GM18519 (cell line): Measurements from ENCODE around the gene ENG.

Source experiments
- ATAC-seq: cut with Tn5 transposase; IDR thresholded peaks from one replicate; pipeline ENCODE4 v1.9.1; 2021; ENCODE audit warnings: mild to moderate bottlenecking, moderate library complexity; ENCODE audit not compliant: unreplicated experiment, low FRiP score

The ENG gene

DNA sequence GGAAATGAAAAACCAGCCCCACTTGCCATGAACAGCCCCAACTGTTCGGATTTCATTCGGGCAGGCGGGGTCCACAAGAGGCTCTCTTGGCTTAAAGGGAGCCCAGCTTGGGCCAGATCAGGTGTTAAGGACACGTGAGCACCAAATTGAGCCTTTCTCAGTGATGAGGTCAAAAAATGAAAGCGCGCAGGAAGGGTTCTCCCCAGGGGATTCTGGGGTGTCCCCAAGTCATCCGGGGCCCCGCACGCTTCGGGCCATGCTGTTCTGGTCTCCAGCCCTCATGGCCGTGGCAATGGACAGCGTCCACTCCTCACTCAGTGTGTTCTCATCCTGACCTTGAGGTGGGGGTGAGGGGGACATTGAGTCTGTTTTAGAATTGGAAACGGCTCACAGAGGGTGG lies 12.1 kb upstream of the ENG start:
- ATAC-seq: no peak

DNA sequence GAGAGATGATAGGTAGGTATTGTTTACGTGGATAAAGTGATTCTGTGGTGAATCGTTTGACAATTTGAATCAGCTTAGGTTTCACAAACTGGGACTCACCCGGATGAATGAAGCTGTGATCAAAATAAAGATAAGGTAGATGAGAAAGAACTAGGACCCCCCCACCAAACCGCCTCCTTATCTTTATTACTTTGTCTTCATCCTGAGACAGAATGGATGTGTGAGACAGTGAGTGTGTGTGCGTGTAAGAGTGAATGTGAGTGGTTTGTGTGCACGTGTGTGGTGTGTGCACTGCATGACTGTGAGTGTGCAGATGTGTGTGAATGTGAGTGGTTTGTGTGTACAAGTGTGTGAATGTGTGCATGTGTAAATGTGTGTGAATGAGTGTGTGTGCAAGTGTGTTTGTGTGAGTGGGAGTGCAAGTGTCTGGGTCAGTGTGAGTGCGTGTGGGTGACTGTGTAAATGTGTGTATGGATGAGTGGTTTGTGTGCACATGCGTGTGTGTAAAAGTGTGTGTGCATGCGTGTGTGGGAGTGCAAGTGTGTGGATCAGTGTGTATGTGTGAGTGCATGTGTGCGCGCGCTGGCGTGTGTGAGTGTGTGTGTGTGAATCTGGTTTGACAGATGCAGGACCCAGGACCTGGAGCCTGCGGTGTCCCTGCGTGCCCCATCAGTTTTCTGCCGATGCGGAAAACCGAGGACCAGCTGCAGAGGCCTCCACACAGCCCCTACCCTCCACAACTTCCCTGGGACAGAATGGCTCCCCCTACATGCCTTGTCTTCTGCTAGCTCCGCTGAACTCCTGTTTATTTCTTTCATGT lies 11.4 kb upstream of the ENG start:
- no peak for ATAC-seq

DNA sequence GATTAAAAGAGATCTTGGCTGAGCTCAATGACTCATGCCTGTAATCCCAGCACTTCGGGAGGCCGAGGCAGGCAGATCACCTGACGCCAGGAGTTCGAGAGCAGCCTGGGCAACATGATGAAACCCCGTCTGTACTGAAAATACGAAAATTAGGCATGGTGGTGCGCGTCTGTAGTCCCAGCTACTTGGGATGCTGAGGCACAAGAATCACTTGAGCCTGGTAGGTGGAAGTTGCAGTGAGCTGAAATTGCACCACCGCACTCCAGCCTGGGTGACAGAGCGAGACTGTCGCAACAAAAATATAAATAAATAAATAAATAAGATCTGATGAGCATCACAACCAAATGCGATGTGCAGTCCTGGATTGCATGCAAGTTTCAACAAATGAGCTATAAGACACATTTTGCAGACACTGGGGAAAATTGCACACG lies 8.7 kb upstream of the ENG start:
- no peak for ATAC-seq

DNA sequence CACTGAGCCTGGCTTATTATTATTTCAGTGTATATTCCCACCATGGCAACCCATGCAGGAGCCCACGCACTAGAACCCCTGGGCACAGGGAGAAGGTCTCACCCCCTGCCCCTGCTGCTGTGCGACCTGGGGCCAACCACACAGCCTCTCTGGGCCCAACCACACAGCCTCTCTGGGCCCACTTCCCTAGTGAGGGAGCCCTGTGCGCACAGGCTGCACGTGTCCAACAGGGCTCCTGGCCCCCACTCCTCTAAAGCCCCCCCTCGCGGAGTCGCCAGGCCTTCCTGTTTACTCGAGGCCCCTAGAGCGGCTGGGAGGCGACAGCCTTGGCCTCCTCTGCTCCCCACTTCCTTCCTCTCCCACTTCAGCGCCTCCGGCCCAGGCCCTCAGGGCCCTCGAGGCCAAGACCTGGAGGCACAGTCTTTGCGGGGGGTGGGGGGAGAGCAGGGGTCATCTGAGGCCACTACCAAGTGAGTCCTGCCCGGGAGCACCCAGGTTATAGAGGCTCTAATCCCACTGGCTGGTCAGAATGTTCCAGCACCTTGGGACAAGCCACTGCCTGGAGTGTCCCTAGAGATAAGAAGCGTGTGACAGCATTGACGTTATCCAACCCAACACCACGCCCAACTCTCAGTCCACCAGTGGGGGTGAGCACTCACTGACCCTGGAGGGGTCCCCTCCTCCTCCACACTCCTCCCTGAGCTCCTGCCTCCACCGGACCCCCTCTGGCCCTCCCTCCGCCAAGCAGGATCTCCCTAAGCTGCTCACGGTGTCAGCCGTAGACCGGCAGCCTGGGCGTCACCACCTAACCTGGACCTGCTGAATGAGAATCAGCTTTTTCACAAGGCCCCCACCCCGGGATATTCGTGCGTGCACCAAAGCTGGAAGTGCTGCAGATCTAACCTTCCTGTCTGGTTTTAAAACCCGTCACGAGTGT lies 7.9 kb upstream of the ENG start:
- ATAC-seq: no peak

DNA sequence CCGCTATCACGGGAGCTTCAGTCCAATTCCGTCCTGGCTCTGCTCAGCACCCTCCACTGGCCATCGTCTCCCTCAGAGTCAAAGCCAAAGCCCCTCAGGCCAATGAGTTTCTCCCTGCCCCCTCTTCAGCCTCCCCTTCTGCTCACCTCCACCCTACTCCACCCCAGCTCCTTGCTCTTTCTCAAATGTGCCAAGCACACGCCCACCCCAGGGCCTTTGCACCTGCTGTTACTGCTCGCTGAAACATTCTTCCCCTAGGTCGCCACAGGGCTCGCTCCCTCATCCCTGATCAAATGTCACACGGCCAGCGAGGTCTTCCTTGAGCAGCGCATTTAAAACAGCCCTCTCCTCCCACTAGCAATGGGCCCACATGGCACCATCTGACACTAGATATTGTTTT lies 6.3 kb upstream of the ENG start:
- no peak for ATAC-seq

DNA sequence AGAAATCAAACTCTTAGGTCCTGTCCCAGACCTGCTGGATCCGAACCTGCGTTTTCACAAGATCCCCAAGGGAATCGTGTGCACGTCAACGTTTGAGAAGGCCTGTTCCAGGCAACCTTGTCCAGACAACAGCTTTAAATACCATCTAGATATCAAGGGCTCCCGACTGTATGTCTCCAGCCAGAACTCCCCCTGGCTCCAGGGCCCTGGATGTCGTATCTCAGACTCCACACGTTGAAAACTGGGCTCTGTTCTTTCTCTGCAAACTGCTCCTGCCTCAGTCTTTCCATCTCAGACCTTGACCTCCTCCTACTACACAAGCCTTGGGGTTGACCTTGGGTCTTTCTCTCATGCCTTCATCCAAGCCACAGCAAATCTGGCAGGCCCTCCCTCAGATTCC lies 5.8 kb upstream of the ENG start:
- no peak for ATAC-seq

DNA sequence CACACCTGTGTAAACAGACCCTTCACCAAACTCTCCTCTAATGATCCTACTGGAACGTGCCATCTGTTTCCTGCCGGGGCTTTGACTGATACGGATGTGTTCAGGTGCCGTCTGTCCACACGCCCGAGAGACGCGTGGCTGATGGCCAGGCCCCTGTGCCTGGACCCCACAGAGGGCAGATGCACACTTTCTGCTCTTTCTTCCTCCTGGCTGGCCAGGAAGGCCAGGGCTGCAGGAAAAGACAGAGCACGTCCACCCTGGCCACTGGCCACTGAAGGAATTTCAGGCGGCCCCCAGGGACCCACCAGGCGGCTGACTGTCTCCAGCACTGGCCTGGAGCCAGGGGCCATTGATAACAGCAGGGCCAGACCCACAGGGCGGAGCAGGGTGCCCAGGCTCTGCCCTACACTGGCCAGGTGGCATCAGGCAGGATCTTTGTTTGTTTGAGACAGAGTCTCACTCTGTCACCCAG lies 3.6 kb upstream of the ENG start:
- ATAC-seq: no peak

DNA sequence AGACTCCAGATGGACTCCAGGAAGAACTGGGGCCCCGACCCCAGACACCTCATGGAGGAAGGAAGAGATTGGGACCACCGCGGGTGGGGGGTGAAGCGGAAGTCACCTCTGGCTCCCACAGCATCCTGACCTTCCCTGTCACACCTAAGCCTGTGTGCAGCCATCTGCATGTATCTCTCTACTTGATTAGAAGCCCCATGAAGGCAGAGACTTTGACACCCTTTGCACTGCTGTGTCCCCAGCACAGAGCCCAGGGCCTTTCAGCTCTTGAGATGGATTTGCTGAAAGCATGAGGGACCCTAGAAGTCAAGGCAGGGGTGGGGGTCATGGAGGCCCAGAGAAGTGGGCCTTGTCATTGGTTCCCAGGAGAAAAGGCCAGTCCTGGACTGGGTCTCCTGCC lies 2.8 kb upstream of the ENG start:
- ATAC-seq: no peak

DNA sequence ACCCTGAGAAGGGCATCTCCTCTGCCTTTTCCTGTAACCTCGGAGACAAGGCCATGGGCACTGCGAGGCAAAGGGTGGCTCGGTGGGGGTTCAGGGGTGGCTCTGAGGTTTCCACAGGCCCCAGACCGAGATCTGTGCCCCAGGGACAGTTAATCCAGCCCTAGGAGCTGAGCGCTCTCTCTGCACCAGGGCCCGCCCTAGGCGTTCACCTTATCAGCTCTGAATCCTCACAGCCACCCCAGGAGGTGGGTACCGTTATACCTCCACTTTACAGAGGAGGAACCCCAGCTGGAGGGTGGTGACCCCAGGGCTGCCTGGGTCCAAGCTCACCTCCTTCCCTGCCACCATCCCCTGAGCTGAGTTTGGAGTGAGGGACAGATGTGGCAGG lies 2.3 kb upstream of the ENG start:
- ATAC-seq: no peak

DNA sequence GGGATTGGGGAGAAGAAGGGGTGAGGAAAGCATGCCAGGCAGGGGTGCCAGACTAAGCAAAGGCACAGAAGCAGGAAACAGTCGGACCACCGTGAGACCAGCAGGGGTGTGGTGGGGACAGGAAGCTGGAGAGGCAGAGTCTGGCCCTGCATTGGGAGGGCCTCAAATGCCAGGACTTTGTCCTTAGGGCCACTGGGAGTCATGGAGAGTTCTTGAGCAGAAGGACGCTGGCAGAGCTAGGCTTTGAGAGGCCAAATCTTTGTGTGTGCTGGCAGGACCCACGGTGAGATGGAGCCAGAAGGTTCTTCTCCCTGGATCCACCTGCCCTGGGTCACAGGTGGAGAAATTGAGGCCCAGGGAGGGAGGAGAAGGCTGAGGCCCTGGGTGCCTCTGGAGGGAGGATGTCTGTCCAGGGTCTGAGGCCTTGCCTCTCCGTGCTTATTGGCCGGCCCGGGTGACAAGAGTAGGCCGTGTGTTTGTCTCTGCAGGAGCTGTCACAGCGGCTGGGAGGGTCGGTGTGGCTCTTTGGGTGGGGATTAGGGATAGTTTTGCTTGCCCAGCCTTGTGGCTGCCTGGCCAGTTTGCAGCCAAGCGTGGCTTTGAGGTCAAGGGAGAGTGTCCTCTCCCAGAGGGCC lies 1.8 kb upstream of the ENG start:
- no peak for ATAC-seq

DNA sequence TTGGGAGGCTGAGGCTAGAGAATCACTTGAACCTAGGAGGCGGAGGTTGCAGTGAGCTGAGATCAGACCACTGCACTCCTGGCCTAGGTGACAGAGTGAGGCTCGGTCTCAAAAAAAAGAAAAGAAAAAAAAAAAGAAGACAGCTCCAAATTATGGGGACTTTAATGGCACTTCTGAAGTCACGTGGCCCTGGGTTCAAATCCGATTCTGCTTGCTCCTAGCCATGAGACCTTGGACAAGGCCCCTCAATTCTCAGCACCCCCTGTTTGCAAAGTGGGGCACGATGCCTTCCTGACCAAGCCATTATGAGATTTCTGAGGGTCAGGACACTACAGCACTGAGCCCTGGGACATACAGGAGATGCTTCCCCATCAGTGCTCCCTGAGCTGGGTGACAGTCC lies 1.1 kb upstream of the ENG start:
- ATAC-seq: no peak

DNA sequence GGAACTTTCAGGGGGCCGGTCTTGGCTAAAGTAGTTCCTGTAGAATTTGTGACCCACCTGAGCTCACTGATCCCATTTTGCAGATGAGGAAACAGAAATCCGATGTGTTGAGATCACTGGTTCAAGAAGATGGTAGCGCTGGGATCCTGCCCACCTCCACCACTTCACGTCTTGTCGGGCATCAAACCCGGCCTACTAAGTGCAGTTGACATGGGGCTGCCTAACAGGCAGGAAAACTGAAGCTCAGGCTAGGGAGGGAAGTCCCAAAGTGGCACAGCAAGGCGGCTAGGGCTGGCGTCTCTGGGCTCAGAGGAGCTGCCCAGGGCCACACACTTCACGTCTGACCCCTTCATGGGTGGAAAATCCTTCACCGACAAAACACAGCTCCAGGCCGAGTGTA lies 502 bp upstream of the ENG start:
- no peak for ATAC-seq

DNA sequence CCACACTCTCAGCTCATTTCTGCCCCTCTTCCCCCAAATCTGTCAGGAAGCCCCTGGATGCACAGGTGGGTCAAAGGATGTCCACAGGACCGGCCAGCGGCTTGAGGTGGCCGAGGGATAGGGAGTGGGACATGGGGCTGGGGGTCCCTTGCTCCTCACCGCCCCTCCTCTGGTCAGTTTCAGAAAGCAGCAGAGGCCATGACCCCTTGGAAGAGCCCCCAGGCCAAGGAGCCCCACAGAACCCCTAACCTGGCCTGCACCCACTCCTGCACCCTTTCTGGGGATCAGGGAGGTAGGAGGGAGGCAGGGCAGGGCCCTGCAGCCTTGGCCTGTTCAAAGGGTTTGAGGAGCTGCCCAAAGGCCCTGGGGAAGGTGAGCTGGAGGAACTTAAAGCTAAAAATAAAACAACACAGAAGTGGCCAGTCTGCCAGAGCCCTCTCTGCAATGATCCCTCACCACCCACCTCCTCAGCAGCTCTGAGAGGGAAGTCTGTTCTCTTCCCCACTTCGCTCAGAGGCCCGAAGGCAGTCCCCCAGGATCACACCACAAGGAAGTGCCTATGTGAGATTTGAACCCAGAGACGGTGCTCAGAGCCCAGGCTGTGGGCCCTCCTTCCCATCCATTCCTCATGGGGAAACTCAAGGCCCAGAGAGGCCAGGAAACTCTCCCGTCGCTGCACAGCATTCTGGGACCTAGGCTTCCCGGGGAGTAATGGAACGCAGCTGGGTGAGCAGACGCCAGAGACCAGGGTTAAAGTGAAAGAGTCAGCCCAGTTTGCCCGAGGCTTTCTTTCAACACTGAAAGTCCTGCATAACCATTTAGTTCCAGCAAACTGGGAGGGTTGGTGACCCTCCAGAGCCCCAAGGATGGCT lies 910 bp downstream of the ENG start:
- no peak for ATAC-seq

DNA sequence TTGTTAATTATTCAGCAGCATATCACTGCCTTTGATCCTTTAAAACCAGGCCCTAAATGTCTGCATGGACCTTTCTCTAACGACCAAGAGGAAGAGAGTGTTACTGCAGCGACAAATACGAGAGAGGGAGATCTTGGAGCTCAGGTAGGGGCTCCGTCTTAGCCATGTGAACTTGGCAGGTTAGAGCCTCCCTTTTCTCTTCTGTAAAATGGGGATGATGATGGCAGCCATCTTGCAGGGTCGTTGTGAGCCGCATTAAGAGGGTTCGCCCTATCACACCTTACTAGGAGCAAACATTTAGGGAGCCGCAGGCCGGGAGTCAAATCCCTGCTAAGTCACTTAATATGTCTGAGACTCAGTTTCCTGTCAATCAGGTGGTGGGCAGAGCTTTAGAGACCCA lies 1.6 kb downstream of the ENG start:
- no peak for ATAC-seq

DNA sequence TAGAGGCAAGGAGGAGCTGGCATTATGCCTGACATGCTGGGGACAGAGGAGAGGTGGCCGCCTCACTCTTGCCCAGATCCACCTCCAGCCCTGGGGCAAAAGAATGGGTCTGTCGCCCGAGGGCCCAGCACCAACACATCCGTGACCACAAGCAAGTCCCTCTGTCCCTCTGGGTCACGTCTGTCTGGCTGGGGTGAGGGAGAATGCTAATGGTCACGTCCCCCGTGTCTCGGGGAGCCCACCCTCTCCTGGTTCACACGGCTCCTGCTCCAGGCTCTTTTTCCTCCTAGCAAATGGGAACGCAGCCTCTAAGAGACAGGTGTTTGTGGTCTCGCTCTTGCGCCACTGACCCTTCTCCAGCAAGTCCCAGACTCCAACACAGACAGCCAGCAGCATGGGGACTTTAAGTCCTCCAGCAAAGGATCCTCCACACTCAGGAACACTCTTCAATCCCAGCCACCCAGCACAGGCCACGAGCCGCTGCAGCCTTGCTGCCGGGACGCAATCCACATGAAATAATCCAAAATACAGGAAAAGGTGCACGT lies 4.1 kb downstream of the ENG start:
- ATAC-seq: no peak

DNA sequence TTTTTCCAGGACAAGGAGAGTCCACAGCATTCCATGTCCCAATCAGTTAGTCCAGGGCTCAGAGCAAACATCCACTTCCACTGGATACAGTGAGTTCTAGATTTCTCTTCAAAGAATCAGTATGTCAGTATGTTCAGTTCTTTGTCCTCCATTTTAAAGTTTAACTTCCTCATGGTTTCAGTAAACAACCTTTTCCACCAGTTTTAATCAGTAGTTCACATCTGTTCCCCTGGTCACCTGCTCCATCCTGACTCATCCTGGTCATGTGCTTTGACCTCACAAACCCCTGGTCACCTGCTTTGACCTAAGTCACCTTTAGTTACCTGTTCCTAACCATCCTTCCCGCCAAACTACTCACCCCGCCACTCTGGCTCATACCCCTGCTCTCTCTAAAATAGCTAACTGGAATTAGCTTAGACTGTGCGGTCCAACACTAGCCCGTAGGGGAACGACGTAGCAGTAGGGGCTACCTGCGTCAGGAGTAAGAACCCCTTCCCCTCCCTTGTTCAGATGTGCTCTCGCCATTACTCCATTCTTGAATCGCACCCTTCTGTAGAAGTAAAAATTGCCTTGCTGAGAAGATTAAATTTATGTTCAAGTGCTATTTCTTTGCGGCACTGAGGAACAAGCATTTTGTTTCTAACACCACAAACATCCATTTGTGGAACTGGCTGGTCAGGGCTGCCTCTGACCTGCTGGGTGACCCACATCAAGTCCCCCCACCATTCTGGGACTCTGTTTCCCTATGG lies 5.5 kb downstream of the ENG start:
- no peak for ATAC-seq

DNA sequence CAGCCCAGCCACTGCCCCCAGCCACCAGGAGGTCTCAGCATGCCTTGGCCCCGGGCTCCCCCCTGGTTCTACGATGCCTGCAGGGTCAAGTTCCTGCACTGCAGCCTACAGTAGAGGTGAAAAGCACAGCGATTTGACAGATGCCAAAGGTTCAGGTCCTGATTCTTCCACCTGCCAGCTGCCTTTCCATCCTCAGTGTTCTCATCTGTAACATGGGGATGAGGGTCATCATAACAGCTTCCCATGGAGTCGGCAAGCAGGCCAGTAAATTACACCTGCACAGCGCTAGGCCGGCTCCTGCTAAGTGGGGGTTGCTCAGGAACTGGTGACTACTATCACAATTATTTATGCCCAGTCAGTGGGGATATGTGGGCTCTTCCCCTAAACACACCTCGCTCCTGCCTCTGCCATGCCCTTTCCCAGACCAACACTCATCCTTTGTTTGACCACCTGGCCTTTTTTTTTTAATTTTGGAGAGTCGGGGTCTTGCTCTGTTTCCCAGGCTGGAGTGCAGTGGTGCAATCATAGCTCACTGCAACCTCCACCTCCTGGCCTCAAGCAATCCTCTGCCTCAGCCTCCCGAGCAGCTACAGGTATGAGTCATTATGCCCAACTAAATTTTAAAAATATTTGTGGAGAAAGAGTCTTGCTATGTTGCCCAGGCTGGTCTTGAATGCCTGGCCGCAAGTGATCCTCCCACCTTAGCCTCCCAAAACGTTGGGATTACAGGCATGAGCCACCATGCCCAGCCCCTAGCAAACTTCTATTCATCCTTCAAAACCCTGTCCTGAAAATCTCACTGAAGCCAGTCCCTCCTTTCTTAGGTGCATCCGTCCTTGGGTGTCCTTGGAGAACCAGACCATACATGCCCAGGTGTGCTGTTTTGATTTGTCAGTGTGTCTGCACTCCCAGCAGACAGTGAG lies 6.4 kb downstream of the ENG start:
- ATAC-seq: no peak

DNA sequence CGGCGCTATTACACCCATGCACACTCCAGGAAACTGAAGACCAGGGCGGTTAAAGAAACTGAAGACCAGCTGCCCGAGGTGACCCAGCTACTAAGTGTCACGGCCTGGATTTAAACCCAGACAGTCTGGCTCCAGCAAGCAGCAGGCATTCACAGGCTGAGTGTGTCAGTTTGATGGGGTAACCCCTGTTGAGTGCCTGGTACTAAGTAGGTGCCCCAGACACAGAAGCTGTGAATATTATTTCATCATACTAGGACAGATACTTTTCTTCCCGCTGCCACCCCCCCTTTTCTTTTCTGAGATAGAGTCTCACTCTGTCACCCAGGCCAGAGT lies 7.3 kb downstream of the ENG start:
- ATAC-seq: no peak
